ENCODE results near the gene ITLN1.

Gene ITLN1

GRCh38 chr1:160862203-160863060, 22.5 kb downstream of the ITLN1 start, which contains the start of gene CD244:
TSS of gene CD244 (minus strand) at chr1:160862887. CDS start at chr1:160862677, 210 bp downstream.
- H3K9me3 ChIP-seq (replicated peaks in 1 of 11): no peaks in the 10 kb centered on the region
- no peak for TF ChIP-seq Cebpa-rat (IDR thresholded peaks at IDR 0.05)
- H3K9ac ChIP-seq: peak within 1 kb of the TSS in 8 of 11 experiments; percentile 19 to 72 (median 42); a peak in 11 of 22 replicates
- no peaks in the 10 kb centered on the region for H3K36me3 ChIP-seq
- H4K20me1 ChIP-seq: no peaks in the 10 kb centered on the region
- H3K4me3 ChIP-seq: peak within 1 kb of the TSS in 3 of 10 experiments; percentile 12 to 47 (median 30); a peak in 5 of 20 replicates
- H3K27me3 ChIP-seq: no peaks in the 10 kb centered on the region
- H3K4me1 ChIP-seq: peaks cover 36 to 72% (median 52%) of the 10 kb centered on the region in 10 experiments
- H3K27ac ChIP-seq: peak within 1 kb of the TSS in 9 of 11 experiments; percentile 41 to 83 (median 63); a peak in 17 of 22 replicates
- H3K4me2 ChIP-seq: peak within 1 kb of the TSS; percentile 67 to 94 (median 80)

GRCh38 chr1:160860840-160861505, 24.0 kb downstream of the ITLN1 start:
- Histone ChIP-seq H3K27me3 (no peaks in the 10 kb centered on the region), H3K27ac (no peak overlapping the region), H4K20me1 (no peaks in the 10 kb centered on the region), H3K9me3 (replicated peaks in 1 of 11) (no peaks in the 10 kb centered on the region), H3K9ac (no peak overlapping the region), H3K4me1 (peaks cover 37 to 72% (median 52%) of the 10 kb centered on the region in 10 experiments), H3K4me3 (no peak overlapping the region), H3K36me3 (no peaks in the 10 kb centered on the region), H3K4me2 (peak overlapping the region; percentile 67 to 94 (median 80); a peak in 18 of 22 replicates)
- TF ChIP-seq Cebpa-rat (IDR thresholded peaks at IDR 0.05): no peak

GRCh38 chr1:160859166-160859565, 25.8 kb downstream of the ITLN1 start:
- Histone ChIP-seq H3K4me3 (no peak overlapping the region), H3K4me2 (peak overlapping the region in 7 of 11 experiments; percentile 26 to 78 (median 57); a peak in 12 of 22 replicates), H3K27me3 (no peaks in the 10 kb centered on the region), H3K9ac (no peak overlapping the region), H3K36me3 (no peaks in the 10 kb centered on the region), H3K9me3 (replicated peaks in 1 of 11) (no peaks in the 10 kb centered on the region), H3K4me1 (peaks cover 45 to 69% (median 53%) of the 10 kb centered on the region in 10 experiments), H4K20me1 (no peaks in the 10 kb centered on the region), H3K27ac (peak overlapping the region in 1 of 11 experiments; percentile 19; a peak in 1 of 22 replicates)
- peak in 10 of 11 experiments; percentile 33 to 87 (median 70); a peak in 14 of 22 replicates for TF ChIP-seq Cebpa-rat (IDR thresholded peaks at IDR 0.05)

- no peak overlapping the region; a peak in 1 of 22 replicates for H3K27ac ChIP-seq
- H4K20me1 ChIP-seq: no peaks in the 10 kb centered on the region
- H3K9ac ChIP-seq: no peak overlapping the region
- no peaks in the 10 kb centered on the region for H3K36me3 ChIP-seq
- H3K27me3 ChIP-seq: no peaks in the 10 kb centered on the region
- H3K4me3 ChIP-seq: no peak overlapping the region
- no peak for TF ChIP-seq Cebpa-rat (IDR thresholded peaks at IDR 0.05)
- peak overlapping the region in 5 of 11 experiments; percentile 27 to 78 (median 64); a peak in 9 of 22 replicates for H3K4me2 ChIP-seq
- H3K4me1 ChIP-seq: peaks cover 38 to 62% (median 46%) of the 10 kb centered on the region in 10 experiments
- H3K9me3 ChIP-seq (replicated peaks in 1 of 11): no peaks in the 10 kb centered on the region
Observed at GRCh38 chr1:160858507-160858906, 26.5 kb downstream of the ITLN1 start.

GRCh38 chr1:160858097-160858496, 26.9 kb downstream of the ITLN1 start:
- H3K9ac ChIP-seq: no peak overlapping the region

GRCh38 chr1:160855181-160855981, 29.6 kb downstream of the ITLN1 start:
- H3K4me1 ChIP-seq: peaks cover 14 to 33% (median 18%) of the 10 kb centered on the region in 10 experiments
- no peak overlapping the region for H3K4me3 ChIP-seq
- no peak for TF ChIP-seq Cebpa-rat (IDR thresholded peaks at IDR 0.05)
- H3K27me3 ChIP-seq: no peaks in the 10 kb centered on the region
- no peak overlapping the region for H3K9ac ChIP-seq
- peak overlapping the region in 9 of 11 experiments; percentile 16 to 71 (median 59); a peak in 17 of 22 replicates for H3K4me2 ChIP-seq
- no peaks in the 10 kb centered on the region for H4K20me1 ChIP-seq
- peaks cover 0 to 9% (median 0%) of the 10 kb centered on the region in 11 experiments; a peak in 4 of 22 replicates for H3K9me3 ChIP-seq (replicated peaks in 1 of 11)
- H3K36me3 ChIP-seq: no peaks in the 10 kb centered on the region
- no peak overlapping the region for H3K27ac ChIP-seq

More at GRCh38 chr1:160858097-160858496, 26.9 kb downstream of the ITLN1 start:
- Histone ChIP-seq H3K4me1 (peaks cover 34 to 58% (median 42%) of the 10 kb centered on the region in 10 experiments), H3K9me3 (replicated peaks in 1 of 11) (peaks cover 0 to 2% (median 0%) of the 10 kb centered on the region in 11 experiments; a peak in 3 of 22 replicates), H3K27ac (no peak overlapping the region), H4K20me1 (no peaks in the 10 kb centered on the region), H3K4me3 (no peak overlapping the region), H3K27me3 (no peaks in the 10 kb centered on the region), H3K4me2 (0 out of 22 replicates have a peak overlapping the region, but pooled peaks of 1 of the 11 experiments have one; percentile 57), H3K36me3 (no peaks in the 10 kb centered on the region)
- TF ChIP-seq Cebpa-rat (IDR thresholded peaks at IDR 0.05): no peak

- no peak overlapping the region for H3K27ac ChIP-seq
- no peaks in the 10 kb centered on the region for H3K36me3 ChIP-seq
- H3K4me2 ChIP-seq: no peak overlapping the region
- H3K4me1 ChIP-seq: peaks cover 3 to 20% (median 14%) of the 10 kb centered on the region in 10 experiments
- no peak overlapping the region for H3K9ac ChIP-seq
- no peaks in the 10 kb centered on the region for H3K27me3 ChIP-seq
- TF ChIP-seq Cebpa-rat (IDR thresholded peaks at IDR 0.05): no peak
- H4K20me1 ChIP-seq: no peaks in the 10 kb centered on the region
- peaks cover 0 to 9% (median 0%) of the 10 kb centered on the region in 11 experiments; a peak in 4 of 22 replicates for H3K9me3 ChIP-seq (replicated peaks in 1 of 11)
- no peak overlapping the region for H3K4me3 ChIP-seq
Observed at GRCh38 chr1:160853754-160854153, 31.2 kb downstream of the ITLN1 start.

- H3K27ac ChIP-seq: no peak overlapping the region
- H4K20me1 ChIP-seq: no peaks in the 10 kb centered on the region
- H3K4me3 ChIP-seq: no peak overlapping the region
- no peak overlapping the region for H3K9ac ChIP-seq
- H3K4me2 ChIP-seq: no peak overlapping the region
- peaks cover 0 to 16% (median 13%) of the 10 kb centered on the region in 10 experiments; a peak in 17 of 20 replicates for H3K4me1 ChIP-seq
- no peaks in the 10 kb centered on the region for H3K36me3 ChIP-seq
- H3K27me3 ChIP-seq: no peaks in the 10 kb centered on the region
- no peak for TF ChIP-seq Cebpa-rat (IDR thresholded peaks at IDR 0.05)
- peaks cover 0 to 9% (median 2%) of the 10 kb centered on the region in 11 experiments; a peak in 4 of 22 replicates for H3K9me3 ChIP-seq (replicated peaks in 1 of 11)
Observed at GRCh38 chr1:160853014-160853413, 32.0 kb downstream of the ITLN1 start.
